Retinal pigment epithelial cell (primary cell): ENCODE measurements around the gene CCDC127.
"Not testable (repeated sequence)": the region's sequence is repeated elsewhere in the genome, so short reads cannot be mapped to it uniquely, and the experiment has no call there.

ENCODE experiments used
- DNase-seq: peaks from one replicate; pipeline ENCODE4 v3.0.0-alpha.2; 2010; ENCODE audit warnings: low read depth
- H3K4me3 ChIP-seq: 2 replicates; pipeline ENCODE4 v1.5.1; 2011; ENCODE audit warnings: mild to moderate bottlenecking, low read length, control low read depth, moderate library complexity
- TF ChIP-seq, protein P1 (sequence below): conservative IDR thresholded peaks from 2 replicates; pipeline ENCODE4 v1.5.1; 2011; ENCODE audit warnings: low read depth, low read length, control low read depth, inconsistent platforms

The CCDC127 gene

GRCh38 chr5:252546-252945 lies 34.6 kb upstream of the CCDC127 start:
- TF ChIP-seq, protein P1, sequence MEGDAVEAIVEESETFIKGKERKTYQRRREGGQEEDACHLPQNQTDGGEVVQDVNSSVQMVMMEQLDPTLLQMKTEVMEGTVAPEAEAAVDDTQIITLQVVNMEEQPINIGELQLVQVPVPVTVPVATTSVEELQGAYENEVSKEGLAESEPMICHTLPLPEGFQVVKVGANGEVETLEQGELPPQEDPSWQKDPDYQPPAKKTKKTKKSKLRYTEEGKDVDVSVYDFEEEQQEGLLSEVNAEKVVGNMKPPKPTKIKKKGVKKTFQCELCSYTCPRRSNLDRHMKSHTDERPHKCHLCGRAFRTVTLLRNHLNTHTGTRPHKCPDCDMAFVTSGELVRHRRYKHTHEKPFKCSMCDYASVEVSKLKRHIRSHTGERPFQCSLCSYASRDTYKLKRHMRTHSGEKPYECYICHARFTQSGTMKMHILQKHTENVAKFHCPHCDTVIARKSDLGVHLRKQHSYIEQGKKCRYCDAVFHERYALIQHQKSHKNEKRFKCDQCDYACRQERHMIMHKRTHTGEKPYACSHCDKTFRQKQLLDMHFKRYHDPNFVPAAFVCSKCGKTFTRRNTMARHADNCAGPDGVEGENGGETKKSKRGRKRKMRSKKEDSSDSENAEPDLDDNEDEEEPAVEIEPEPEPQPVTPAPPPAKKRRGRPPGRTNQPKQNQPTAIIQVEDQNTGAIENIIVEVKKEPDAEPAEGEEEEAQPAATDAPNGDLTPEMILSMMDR = no peak
- no peak overlapping the region for H3K4me3 ChIP-seq
- no peak for DNase-seq

- not testable (repeated sequence) for H3K4me3 ChIP-seq, DNase-seq
Observed at GRCh38 chr5:251975-252374, 34.0 kb upstream of the CCDC127 start.

- H3K4me3 ChIP-seq, DNase-seq: not testable (repeated sequence)
Observed at GRCh38 chr5:251538-251937, 33.6 kb upstream of the CCDC127 start.

GRCh38 chr5:251016-251415 lies 33.1 kb upstream of the CCDC127 start:
- DNase-seq = not testable (repeated sequence)

DNA sequence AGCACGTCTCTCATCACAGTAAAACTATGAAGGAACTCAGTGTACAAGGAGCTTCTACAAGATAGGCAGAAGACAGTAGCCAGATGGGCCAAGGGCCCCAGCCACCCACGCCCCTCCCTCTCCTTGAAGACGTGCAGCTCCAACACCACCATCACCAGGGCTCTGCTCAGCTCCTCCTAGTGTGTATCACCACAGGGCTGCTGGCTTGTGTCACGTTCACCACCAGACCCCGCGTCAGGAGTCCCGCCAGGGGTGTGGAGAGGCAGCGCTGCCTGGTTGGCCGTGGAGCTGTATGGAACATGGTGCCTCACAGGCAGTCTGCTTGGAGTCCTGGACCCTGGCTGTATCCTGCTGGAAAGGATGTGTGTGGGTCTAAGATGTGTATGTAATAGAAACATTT lies 32.4 kb upstream of the CCDC127 start:
- not testable (repeated sequence) for H3K4me3 ChIP-seq, DNase-seq

More at GRCh38 chr5:251016-251415, 33.1 kb upstream of the CCDC127 start:
- not testable (repeated sequence) for H3K4me3 ChIP-seq

DNA sequence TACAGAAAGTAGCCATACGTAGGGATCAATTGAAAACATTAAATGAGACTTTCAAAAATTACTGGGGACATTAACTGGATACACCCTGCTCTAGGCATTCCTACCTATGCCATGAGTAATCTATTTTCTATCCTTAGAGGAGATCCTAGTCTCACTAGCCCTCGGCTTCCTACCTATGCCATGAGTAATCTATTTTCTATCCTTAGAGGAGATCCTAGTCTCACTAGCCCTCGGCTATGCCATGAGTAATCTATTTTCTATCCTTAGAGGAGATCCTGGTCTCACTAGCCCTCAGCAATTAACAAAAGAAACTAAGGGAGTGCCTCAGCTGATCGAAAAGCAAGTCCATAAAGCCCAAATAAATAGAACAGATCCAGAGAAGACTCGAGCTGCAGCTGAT lies 27.8 kb upstream of the CCDC127 start:
- not testable (repeated sequence) for DNase-seq, H3K4me3 ChIP-seq

DNA sequence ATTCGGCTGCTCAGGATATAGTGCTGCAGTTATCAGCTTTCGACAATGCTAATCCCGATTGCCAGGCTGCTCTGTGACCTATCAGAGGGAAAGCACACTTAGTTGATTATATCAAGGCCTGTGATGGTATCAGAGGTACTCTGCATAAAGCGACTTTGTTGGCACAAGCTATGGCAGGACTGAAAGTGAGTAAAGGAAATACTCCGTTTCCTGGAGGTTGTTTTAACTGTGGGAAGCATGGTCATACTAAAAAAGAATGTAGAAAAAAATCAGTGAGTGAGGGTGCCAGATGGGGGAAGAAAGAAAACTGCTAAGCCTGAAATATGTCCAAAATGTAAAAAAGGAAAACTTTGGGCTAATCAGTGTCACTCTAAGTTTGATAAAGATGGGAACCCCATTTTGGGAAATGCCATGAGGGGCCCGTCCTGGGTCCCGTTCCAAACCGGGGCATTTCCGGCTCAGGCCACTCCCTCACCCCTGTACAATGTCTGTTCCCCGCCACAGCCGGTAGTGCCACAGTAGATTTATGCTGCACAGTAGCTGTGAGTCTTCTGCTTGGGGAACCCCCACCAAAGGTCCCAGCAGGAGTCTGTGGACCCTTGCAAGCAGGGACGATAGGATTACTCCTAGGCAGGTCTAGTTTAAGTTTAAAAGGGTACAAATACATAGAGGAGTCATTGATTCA lies 25.9 kb upstream of the CCDC127 start:
- not testable (repeated sequence) for H3K4me3 ChIP-seq, DNase-seq

DNA sequence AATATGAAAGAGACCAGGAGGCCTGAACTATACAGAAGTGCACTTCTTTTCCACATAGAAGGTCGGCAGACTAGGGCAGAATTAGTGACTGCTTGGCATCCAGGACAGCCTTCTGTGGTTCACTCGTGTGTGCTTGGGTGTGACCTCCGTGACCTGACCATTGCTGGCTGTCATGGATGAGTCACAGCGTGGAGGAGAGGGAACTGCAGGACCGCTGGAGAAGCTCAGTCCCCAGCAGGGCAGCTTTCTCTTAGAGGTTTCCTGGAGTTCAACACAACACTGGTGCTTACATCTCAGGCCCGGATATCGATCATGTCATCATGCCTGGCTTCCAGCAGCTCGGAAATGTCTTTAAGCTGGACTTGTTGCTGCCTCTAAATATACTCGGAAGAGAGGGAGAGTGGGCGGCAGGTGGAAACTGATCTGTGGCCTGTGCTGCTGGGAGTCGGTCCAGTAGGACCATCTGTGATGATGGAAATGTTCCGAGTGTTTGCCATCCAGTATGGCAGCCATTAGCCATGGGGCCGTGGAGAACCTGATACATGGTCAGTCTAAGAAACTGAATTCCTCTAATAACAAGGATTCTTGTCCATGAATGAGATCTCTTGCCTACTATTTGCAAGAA lies 23.2 kb upstream of the CCDC127 start:
- not testable (repeated sequence) for H3K4me3 ChIP-seq, DNase-seq

- not testable (repeated sequence) for DNase-seq, H3K4me3 ChIP-seq
Observed at GRCh38 chr5:240550-240949, 22.6 kb upstream of the CCDC127 start.

DNA sequence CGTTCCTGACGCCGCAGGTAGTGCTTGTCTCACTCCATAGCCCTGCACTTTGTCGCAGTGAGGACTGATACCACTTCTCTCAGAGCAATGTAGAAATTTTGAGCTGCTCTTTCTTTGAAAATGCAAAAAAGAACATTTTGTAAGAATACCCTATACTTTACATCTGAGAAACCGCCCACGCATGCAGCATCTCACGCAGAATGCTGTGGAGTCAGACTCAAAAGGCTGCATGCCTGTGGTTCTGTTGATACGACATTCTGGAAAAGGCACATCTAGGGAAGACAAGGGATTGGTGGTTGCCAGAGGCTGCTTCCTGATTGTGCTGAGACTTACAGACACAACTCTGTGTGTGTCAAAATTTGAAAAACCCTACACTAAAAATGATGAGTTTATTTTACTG lies 20.0 kb upstream of the CCDC127 start:
- not testable (repeated sequence) for H3K4me3 ChIP-seq

DNA sequence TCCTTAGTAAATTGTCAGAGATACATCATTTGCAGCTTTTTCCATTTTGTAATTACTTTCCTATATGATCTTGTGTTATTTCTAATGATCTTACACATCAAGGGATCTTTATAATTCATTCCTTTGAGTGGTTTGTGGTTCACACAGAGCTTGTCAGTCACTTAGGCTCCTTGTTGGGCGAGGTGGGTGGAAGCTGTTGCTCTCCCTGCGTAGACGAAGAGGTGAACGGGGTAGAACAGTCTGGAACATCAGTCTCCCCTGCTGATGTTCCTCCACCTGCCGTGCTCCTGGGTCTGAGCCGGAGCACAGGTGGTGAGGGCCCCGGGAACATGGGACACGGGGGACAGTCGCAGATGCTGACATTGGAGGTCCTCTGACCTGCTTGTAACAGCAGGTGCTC lies 17.6 kb upstream of the CCDC127 start:
- DNase-seq, H3K4me3 ChIP-seq: not testable (repeated sequence)

More for the DNA sequence above, 20.0 kb upstream of the CCDC127 start:
- not testable (repeated sequence) for DNase-seq

GRCh38 chr5:234450-234849 lies 16.5 kb upstream of the CCDC127 start:
- no peak overlapping the region for H3K4me3 ChIP-seq
- no peak for DNase-seq
- TF ChIP-seq, protein P1 = no peak

- not testable (repeated sequence) for DNase-seq, H3K4me3 ChIP-seq
Observed at GRCh38 chr5:233426-233825, 15.5 kb upstream of the CCDC127 start.
